GM21825 (cell line): ENCODE results near the gene NONO.
"Not testable (repeated sequence)": the region's sequence is repeated elsewhere in the genome, so short reads cannot be mapped to it uniquely, and the experiment has no call there.

Source experiments
- ATAC-seq: cut with Tn5 transposase; IDR thresholded peaks from one replicate; pipeline ENCODE4 v1.9.1; 2021; ENCODE audit warnings: mild to moderate bottlenecking, moderate library complexity; ENCODE audit not compliant: unreplicated experiment

NONO gene, protein sequence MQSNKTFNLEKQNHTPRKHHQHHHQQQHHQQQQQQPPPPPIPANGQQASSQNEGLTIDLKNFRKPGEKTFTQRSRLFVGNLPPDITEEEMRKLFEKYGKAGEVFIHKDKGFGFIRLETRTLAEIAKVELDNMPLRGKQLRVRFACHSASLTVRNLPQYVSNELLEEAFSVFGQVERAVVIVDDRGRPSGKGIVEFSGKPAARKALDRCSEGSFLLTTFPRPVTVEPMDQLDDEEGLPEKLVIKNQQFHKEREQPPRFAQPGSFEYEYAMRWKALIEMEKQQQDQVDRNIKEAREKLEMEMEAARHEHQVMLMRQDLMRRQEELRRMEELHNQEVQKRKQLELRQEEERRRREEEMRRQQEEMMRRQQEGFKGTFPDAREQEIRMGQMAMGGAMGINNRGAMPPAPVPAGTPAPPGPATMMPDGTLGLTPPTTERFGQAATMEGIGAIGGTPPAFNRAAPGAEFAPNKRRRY

DNA sequence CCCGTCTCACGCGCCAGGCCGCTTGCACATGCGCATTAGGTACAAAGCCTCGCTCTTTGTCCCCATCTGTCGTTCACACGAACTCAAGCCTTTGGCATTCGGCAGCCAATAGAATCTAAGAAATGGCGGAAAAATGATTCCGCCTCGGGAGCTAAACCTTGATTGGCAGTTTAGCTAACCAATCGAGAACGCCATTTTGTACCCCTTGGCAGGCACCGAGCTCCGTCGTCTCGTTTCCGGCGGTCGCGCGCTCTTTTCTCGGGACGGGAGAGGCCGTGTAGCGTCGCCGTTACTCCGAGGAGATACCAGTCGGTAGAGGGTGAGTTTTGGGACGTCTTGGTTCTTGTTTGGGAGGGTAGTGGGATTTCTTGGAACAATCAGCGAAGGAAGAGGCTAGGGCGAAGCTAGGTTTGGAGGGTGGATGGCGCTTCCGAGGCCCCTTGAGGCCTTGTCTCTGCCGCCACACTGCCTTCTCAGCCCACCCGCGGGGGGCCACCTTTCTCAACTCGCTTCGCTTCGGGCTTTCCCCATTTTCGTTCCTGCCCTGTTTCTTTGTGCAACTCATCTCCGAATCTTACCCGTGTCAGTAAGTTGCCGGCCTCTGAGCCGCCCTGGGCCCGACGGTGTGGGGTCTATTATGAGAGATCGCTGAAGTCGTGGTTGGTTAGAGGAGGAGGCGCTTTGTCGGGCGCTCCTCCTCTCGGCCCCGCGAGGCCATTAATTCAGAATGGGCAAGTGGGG is at the start of gene NONO:
Gene NONO, plus strand, starts transcription at position 233 of the 741 bp plus-strand sequence. CDS start 7,003 bp downstream, outside the sequence.
- ATAC-seq: peak; percentile 84

DNA sequence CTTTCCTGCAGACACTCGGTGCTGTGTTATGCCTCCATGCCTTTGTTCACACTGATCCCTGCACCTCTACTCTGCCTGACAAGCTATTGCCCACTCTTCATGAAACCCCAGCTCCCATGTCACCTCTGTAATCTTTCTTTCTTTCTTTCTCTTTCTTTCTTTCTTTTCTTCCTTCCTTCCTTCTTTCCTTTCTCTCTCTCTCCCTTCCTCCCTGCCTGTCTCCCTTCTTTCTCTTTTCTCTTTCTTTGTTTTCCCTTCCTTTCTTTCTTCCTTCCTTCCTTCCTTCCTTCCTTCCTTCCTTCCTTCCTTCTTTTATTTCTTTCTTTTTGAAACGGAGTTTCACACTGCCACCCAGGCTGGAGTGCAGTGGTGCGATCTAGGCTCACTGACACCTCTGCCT is 48.0 kb upstream of the NONO start:
- no peak for ATAC-seq

DNA sequence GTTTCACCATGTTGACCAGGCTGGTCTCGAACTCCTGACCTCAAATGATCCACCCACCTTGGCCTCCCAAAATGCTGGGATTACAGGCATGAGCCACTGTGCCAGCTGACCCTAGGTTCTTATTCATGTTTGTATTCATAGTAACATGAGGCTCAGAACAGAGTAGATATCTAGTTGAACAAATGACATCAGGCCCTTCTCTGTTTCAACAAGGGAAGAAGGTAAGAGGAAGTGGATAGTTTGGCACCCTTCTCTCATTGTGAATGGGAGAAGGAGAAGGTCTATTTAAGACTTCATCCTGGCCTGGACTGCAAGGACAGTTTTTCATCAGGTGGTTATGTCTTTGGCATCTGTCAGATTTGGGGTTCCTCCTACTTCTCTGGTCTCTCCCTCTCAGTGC is 46.6 kb upstream of the NONO start:
- ATAC-seq: no peak

DNA sequence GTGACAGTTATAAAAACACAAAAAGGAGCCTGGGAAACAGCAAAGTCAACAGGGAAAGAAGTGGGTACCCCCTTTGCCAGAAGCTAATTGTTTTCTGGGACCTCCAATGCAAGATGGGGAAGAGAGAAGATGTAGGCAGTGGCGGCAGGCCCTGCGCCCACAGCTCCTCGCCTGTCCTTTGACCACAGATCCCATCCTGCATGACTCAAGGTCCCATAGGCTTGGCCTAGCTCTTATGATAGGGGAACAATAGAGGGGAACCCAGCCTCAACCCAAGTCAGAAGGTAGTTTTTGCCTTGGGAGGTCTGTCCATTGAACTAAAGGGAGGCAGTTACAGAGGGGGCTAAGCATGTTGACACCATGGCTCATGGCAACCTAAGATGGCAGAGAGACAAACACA is 43.7 kb upstream of the NONO start:
- no peak for ATAC-seq

DNA sequence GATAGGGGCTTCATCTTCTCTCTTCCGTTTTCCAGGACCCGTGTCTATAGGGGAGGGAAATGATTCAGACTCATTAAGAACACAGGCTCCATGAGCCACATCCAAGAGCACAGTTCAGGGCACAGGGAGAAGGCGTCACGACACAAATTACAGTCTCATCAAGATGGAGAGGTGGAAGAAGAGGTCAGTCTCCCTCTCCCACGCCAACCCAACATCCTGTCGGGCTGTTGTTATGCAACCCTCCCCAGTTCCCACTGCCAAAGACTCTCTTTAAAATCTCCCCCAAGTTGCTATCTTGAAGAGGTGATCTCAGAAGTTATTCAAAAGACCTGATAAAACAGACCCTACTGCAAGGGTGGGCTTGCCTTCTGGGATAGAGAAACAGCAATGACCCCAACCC is 42.1 kb upstream of the NONO start:
- no peak for ATAC-seq

DNA sequence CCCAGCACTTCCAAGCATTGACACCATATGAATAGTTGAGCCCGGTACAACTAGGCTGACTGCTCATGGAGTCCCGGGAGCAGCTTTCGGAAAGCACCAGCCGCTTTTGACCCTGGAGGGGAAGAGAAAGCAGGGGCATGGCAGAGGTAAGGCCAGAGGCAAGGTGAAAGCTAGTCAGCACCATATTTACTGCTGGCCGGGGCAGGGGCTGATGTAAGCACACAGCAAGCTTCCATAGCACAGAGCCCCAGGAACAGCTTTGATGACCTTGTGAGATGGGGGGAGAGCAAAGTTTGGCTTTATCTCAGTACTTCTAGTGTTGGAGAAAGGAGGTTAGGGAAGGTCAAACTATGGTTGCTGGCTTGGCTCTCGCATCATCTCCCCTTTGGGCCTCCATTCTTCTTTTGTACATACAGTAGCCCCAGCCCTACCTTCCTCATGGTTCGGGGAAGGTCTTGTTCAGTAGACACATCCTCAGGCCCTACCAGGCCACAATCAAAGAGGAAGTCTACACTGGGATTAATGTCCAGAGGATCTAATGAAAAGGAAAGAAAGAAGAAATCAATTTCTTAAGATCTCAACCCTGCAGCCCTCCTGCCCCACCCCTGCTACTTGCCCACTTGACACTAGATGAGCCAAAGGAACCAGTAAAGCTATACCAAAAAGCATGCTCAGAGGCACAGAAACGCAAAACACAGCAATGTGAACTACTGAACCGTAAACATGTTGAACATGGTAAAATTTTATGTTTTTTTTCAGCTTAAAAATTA is 38.9 kb upstream of the NONO start:
- no peak for ATAC-seq

DNA sequence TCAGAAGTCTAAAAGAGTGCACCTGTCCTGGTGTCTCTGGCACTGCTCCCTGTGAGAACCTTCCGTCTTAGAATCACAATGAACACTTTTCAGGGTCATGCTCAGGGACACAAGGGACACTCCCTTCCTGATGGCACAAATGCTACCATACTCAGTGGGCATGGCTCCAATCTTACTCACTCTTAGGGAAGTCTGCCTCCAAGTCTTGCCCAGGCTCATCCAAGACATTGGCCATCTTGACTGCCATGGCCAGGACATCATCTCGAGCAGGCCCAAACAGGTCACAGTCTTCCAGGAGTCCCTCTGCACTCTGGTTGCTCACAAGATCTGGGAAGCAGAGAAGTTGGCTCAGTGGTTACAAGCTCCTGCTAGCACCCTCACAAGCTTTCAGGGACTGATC is 38.3 kb upstream of the NONO start:
- no peak for ATAC-seq

DNA sequence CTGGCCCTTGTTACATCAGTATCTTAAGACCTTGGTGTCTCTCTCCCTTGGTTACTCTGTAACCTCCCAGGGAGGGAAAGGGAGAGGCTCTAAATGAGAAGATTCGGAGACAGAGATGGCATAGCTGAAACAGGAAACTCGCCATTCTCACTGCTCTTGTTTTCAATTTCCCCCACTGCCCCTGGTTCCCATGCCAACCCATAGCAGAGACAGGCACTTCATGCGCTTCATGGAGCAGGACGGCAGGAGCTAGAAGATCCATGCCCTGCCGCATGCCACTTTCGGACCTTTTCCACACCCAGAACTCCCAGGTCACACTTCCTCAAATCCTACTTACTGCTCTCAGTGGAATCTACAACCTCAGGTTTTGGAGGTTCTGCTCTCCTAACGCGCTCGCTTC is 32.6 kb upstream of the NONO start:
- ATAC-seq: no peak

DNA sequence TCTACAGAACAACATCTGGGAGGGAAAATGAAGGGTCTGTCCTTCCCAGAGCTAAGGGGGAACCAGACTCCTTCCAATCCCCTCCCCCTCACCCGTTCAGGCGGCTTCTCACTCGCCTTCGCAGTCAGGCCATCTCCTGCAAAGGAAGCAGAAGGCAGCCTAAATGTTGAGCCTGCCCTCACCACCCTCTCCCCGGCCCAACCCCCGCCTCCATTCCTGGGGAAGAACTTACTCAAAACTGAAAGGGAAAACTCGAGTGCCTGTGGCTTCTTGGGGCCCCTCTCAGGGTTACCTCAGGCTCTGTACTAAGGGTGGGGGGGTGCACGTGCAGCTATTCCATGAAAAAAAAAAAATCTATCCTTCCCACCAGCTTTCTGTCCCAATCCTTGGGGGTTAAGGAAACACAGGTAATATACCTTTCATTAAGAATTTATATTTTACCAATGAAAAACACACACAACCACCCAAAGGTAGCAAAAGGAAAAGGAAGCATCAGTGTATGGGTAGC is 31.9 kb upstream of the NONO start:
- no peak for ATAC-seq

DNA sequence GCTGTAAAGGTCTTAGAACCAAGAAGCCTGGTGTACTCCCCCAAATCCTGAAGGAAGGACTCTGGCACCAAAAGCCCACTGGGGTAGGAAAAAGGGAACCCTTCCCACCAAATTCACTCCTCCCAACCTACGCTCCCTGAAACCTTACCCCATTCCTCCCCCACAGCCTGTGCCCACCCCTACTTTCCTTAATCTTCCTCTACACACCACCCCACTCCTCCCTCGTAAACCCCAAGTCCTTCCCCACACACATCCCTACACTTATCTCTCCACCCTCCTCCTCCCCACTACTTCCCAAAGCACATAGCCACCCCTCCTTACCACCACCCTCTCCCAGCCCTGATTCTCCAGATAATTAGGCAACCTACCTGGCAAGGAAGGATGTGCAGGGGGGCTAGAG is 31.2 kb upstream of the NONO start:
- no peak for ATAC-seq

DNA sequence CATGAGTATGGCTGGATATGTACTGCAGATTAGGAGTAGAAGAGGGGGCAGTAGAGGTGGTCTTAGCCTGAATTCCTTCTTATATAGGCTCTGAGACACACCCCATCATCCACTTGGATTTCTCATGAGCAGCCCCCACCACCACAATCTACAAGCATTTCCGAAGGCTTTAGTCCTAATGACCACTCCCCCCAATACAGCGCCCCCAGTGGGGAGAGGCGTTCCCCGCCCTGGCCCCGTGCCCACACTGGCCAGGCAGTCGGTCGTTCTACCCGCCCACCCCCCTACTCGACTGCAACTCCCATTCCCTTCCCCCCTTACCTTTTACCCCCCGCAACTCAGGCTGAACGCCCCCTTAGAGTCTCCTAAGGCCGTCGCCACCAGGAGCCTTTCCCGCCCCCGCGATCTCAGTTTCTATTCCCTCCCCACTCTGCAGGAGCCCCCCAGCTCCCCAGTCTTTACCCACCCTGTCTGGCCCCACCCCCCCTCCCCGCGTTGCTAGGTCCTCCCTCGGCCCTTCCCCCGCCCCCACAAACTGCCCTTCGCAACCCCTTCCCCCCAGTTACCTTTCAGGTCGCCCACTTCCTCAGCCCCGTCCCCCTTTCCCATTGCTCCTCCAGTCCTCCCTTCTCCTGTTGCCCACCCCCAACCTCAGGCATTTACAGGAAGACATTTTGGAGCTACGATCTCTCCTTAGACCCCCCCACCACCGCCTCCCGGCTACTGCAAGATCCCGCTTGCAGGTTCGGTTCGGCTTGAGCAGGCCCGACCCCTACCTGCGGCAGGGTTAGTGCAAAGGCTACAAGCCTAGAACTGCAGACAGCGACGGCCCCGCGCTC is 30.0 kb upstream of the NONO start:
- ATAC-seq: no peak

DNA sequence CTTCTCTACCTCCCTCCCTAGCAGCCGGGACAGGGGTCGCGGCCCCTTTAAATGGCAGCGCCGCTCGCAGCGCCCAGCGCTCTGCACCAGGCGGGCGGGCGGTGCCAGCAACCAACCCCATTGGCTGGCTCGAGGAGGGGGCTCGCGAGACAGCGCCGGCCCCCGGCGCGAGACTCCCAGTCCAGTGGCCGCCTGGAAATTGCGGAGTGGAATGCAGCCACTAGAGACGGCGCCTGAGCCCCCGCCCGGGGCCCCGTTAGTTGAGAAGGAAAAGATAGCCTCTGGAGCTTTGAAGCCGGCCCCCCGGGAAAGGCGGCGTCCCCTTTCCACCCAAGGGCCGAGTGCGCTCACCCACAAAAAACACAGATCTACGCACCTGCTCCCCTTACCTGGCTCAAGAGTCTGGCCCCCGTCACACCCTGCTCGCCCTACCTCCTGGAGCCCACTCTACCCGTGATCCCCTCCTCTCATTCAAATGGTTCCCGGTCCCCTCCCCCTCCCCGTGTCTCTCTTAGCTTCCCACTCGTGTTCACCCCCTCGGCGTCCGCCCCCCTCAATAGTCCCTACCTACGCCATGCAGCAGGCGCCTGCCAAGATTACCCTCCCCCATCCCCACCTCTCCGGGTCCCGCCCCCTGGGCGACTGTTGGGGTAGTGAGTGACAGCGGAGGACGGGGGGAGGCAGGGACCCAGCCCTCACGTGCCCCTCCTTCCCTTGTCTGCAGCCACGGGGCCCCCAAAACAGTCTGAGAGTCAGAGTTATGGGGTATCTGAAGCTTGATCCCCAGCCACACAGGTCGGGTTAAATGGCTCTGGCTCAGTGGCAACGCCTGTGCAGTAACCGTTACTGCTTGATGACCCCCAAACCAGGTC is 29.1 kb upstream of the NONO start, which contains the start of gene ZMYM3:
Gene ZMYM3, minus strand, starts transcription at position 49 of the 872 bp plus-strand sequence. CDS start 885 bp downstream, outside the sequence.
- ATAC-seq: peak; percentile 68

DNA sequence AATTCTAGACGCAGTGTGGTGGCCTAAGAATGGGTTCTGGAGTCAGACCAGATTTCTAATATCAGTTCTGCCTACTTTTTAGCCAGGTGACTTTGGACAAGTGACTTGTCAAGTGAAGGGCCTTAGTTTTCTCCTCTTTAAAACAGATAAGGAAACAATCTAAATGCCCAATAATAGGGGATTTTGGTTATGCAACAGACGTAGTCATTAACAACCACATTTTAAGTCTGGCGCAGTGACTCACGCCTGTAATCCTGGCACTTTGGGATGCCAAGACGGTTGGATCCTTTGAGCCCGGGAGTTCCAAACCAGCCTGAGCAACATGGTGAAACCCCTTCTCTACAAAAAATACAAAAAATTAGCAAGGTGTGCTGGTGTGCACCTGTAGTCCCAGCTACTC is 27.4 kb upstream of the NONO start:
- no peak for ATAC-seq

DNA sequence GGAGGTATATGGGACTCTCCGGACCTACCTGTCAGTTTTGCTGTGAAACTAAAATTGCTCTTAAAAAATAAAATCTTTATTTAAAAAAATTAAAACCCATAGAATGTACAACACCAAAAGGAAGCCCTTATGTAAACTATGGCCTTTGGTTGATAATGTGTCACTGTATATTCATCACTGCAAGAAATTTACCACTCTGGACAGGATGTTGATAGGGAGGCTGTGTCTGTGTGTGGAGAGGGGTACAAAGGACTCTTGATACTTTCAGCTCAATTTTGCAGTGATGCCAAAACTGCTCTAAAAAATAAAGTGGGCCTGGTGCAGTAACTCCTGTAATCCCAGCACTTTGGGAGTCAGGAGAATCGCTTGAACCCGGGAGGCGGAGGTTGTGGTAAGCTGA is 26.6 kb upstream of the NONO start:
- ATAC-seq: no peak

DNA sequence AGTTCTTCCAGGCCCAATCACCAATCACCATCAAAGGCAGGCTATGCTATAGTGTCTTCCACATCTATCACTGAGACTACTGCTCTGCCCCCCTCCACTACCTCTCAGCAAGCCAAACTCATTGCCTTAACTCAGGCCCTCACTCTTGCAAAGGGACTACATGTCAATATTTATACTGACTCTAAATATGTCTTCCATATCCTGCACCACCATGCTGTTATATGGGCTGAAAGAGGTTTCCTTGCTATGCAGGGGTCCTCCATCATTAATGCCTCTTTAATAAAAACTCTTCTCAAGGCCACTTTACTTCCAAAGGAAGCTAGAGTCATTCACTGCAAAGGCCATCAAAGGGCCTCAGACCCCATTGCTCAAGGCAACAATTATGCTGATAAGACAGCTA is 14.8 kb upstream of the NONO start:
- not testable (repeated sequence) for ATAC-seq

DNA sequence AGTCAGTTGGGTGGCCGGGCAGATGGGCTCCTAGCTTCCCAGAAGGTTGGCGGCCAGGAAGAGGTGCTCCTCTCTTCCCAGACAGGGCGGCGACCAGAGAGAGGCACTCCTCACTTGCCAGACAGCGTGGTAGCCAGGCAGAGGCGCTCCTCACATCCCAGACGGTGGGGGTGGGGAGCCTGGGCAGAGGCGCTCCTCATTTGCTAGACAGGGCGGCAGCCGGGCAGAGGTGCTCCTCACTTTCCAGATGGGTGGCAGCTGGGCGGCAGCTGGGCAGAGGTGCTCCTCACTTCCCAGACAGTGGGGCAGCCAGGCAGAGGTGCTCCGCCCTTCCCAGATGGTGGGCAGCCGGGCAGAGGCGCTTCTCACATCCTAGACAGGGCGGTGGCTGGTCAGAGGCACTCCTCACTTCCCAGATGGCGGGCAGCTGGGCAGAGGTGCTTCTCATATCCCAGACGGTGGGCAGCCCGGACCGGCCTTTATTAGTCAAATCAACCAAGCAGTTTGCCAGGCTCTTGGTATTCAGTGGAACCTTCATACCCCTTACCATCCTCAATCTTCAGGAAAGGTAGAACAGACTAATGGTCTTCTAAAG is 13.5 kb upstream of the NONO start:
- ATAC-seq: no peak

DNA sequence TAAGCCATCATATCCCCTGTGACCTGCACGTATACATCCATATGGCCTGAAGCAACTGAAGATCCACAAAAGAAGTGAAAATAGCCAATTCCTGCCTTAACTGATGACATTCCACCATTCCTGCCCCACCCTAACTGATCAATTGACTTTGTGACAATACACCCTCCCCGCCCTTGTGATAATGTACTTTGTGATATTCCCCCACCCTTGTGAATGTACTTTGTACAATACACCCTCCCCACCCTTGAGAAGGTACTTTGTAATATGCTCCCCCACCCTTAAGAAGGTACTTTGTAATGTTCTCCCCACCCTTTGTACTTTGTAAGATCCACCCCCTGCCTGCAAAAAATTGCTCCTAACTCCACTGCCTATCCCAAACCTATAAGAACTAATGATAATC is 11.1 kb upstream of the NONO start:
- not testable (repeated sequence) for ATAC-seq

DNA sequence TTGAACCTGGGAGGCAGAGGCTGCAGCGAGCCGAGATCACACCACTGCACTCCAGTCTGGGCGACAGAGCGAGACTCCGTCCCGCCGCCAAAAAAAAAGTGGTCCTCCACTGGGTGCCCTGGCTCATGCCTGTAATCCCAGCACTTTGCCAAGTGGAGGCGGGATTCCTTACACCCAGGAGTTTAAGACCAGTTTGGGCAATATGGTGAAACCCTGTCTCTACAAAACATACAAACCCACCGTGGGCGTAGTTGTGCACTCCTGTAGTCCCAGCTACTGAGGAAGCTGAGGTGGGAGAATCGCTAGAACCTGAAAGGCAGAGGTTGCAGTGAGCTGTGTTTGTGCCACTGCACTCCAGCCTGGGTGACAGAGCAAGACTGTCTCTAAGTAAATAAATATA is 2.1 kb upstream of the NONO start:
- not testable (repeated sequence) for ATAC-seq
